Stimulated activated CD4-positive, alpha-beta T cell treated with anti-CD3 and anti-CD28 coated beads, Interleukin-12 subunit alpha, Interleukin-12 subunit beta, amount 100 ng/mL, for 24 hours (primary cell): Measurements from ENCODE around the gene ADAMTS15.

ENCODE experiments used
- DNase-seq, 2 experiments: peaks; one replicate each; pipeline ENCODE4 v3.0.0-alpha.2; 2020; ENCODE audit warnings: low read depth in 2 of 2

Gene ADAMTS15

DNA sequence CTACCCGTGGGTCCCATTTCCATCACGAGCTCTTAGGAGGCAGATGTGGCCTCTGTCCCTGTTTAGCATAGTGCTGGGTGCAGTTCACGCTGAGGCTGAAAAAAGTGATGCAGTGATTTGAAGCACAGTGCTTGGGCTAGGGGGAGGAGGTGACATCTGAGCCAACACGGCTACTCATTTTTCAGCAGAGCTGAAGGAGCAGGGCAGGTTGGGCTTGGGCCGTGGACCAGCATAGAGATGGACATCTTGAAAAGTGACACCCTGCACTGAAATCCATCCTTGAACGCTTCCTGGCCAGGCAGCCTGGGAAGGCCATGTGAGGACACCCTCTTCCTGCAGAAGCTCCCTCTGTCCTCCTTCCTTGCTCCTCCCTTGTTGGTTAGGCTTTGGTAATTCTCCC is 66.4 kb downstream of the ADAMTS15 start:
- no peak for DNase-seq

DNA sequence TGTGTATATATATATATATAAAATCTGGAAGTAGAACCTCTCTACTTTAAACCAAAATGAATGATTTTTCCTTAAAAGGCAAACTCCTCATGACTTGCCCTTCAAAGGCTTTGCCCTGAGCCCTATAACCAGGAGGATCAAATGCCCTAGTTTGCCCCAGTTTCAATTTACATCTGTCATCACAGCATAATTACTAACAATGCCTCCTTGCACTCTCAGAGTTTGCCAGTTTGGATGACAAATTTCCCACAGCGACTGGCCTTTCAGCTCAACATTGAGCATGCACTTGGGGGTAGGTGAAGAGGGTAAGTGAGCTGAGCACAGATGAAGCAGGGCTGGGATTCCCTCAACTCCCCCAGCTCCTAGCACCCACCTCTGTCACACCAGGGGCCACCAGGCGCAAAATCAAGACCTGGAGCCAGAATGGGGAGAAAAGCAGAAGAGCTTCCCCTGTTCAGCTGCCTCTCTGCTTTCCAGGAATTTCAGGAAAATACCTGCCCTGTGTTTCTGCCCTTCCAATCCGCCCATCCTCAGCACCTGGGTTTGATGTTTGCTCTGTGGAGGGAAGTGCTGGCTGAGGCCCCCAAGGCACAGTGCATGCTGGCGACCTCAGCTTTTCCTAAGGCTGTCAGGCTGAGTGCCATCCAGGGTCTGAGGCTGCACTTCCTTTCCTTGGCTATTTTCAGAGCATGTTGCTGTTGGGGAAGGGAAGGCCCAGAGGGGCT is 67.5 kb downstream of the ADAMTS15 start:
- DNase-seq, result no peak

DNA sequence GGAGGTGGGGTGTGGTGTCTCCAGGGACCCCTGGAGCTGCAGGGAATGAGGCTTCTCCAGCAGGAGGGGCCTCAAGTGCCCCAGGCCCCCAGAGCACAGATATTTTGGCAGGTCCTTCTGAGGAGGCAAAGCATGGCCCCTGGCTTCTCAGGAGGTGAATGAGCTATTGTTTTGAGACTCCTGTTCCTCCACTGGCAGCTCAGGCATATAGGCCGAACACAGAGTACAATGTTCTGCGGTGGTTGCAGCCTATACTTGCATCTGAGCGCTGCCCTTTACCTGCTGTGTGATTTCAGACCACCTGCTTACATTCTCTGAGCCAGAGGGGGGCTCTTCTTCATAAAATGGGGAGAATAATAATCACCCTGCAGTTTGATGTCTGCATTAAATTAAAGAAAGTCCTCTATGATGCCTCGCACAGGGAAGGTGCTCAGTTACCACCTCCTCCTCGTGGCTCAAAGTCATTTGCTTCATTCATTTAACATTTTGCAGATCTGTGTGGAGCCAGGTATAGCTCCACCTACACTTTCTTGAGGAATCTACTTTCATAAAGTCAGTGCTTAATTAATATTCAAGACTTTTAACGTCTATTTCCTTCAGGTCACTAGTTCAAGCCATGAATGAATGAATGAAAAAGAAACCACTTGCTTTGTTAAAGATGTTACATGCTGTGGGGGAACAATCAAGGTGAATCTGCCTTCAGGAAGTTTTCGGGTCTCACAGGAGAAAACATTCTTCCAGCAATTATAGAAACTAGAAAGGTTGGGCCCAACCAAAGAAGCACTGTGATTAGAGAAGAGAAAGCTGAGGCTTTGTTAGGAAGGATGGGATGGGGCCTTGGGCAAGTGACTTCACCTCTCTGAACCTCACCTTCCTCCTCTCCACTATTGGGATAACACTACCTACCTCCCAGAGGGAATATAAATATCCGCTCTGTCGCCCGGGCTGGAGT is 68.4 kb downstream of the ADAMTS15 start:
- DNase-seq, result no peak

DNA sequence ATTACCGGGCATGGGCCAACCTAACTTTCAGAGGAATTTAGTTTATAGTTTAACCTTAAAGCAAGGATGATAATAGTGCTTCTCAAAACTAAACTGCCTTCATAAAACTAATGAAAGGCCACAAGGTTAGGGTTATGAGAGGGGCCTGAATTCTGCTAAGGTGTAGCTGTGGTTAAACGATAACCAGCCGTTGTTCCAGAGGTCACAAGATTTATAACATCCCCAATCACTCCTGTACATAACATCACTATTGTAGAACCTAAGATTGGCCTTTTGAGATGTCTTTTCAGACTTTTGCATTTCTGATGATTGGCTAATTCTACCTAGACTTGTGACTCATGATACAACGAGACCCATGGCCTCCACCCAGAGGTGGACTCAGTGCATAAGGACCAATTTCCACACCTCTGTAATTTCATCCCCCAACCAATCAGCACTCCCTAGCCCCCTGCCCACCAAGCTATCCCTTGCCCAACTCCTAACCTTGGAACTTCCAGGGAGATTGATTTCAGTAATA is 69.8 kb downstream of the ADAMTS15 start:
- DNase-seq, result no peak

DNA sequence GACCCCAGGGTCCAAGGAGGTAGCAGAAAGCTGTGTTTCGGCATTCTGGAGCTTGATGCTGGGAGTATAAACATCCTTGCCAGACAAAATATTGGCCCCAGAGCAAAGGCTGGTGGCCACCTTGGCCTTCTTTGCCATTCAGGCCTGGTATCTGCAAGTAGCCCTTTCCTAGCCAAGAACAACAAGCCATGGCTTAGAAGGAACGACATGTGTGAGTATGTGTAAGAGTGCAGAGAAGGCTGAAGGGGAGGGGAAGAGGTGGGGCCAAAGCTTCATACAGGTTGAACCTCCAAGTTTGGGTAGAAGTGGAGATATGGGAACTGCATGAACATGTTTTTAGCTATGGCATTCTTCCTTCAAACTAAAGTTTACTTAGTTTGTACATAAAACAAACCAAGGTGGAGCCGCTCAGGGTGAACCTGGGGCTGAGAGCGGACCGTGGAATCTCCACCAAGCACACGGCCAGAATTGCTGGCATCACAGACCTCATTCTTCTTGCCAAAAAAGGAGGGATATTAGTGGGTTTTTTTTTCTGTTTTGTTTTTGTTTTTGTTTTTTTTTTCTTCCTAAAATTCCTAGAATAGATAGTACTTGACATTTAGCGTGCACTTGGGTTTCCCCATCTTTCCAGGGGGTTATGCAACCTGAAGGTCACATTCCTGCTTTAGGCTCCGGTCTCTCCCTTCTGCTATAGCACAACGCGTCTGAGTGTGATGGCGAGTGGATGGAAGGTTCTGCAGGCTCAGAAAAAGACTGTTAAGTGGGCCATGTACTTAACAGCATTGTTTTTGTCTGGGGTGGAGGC is 70.9 kb downstream of the ADAMTS15 start:
- no peak for DNase-seq

DNA sequence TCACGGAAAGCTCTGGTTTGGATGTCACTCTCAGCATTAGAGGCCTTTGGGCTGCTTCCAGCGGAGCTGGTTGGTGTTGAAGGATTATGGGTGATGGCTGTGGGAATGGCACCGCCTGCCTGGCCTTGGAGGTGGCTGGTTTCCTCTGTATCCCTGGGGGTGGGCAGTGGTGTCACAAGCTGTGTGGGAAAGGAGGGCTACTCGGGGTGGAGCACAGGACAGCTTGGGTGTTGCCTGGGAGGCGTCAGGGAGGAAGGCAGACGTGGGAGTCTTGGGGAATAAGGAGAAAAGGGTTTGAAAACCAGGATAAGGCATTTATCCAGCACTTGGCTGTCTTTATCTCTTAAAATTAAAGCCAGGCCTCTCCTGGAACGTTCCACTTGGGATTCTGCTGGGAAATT is 71.8 kb downstream of the ADAMTS15 start:
- no peak for DNase-seq

DNA sequence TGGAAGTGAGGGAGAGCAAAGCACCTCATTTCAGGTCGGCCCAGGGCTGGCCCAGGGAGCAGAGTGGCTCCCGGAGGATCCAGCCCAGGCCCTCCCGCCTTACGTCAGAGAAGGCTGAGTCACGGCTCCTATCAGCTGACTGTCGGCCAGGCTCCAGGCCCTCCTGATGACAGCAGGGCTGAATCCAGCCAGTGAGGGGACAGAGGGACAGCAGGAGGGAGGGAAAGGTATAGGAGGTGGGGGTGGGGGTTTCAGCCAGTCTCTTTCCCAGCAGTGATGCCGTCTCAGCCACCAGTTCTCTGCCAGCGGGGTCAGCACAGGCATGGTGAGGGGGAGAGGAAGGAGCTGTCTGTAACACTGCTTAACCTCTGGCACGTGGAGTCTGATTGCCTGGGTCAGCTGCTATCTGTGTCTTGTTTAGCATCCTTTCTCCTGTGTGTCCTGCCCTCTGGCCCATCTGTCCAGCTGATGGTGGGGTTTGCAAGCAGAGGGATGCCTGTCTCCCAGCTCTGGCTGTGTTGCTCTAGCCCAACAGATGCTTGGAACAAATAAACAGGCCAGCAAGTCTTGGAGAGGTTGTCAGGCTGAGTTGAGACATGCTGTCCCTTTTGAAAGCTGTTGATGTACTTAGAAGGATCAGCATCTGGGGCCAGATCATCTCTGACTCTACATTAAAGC is 74.0 kb downstream of the ADAMTS15 start:
- DNase-seq, result no peak

DNA sequence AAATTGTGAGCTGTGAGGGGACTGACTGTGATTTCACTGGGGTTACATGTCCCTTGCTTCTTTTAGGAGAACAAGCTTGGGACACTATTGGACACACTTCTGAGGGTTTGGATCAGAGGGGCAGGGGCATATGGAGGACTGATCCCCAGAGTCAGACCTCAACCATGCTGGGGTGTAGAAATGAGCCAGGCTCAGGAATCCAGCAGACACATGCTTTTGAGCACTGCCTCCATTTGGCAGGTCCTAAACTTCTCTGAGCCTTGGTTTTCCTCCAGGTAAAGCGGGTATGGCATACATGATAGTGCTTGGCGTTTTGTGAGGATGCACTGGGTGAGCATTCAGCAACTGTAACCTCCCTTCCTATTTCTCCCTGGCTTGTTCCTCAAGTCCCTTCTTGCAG is 74.7 kb downstream of the ADAMTS15 start:
- DNase-seq, result no peak

DNA sequence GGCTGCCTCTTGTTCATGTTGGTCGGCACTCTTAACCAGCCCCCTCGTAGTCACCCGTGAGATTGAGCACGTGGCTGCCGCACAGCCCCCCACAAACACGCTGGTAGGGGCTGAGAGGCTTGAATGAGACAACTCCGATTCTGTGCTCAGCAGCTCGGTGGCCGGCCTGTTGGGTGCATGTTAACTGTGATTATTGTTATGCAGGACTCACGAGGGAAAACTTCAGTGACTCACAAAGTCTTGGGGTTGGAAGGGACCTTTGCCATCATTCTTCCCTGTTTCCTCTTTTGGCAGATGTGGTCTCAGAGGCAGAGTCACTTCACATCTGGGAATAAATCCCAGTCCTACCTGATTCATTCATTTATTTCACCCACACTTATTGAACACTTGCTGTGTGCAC is 75.2 kb downstream of the ADAMTS15 start:
- DNase-seq, result no peak

DNA sequence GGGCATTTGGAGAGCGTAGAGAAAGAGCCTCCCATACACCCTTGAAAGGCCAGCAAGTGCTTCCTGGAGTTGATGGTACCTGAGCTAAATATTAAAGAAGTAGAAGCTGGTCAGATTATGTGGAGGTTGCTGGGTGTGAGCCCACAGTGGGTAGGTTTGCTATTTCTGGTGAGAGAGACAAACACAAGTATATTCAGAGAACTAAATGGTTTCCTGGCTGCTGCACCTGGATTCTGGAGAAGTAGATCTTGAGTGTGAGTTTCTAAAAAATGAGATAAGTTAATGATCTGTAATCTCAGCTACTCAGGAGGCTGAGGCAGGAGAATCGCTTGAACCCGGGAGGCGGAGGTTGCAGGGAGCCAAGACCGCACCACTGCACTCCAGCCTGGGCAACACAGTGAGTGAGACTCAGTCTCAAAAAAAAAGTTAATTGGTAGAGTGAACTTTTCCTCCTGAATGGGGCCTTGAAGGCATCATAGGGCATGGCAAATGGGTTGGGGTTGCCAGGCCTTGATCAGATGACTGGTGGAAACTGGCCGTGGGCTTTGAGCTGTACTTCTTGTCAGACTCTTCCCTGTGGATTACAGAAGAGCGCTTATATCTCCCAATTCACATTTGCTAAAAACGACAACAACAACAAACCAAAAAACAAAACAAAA is 75.8 kb downstream of the ADAMTS15 start:
- DNase-seq, result no peak

DNA sequence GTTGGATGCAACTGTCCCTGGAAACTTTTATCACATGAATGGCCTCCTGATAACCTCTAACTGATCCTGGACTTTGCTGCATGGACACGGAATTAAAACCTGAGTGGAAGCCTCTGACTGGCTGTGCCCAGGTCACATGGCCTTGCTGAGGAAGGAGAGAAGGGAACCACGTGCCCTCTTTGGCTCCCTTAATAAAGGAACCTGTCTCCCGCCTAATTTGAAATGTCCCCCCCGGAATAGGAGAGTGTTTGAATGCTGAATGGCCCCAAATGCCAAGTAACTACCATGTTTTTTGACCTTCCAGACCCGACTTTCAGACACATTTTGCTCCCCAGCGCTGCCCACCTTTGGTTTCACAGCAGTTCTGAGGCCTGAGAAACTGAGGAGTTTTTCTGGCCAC is 76.9 kb downstream of the ADAMTS15 start:
- DNase-seq, result no peak
